GM10266 (cell line): ENCODE results near the gene SPTSSB.

Experiments used
- DNase-seq: peaks from one replicate; pipeline ENCODE4 v3.0.0; 2012; ENCODE audit errors: extremely low spot score
- CTCF ChIP-seq: IDR thresholded peaks from 2 replicates; pipeline ENCODE4 v1.5.1; 2012; ENCODE audit warnings: mild to moderate bottlenecking, low read depth; ENCODE audit not compliant: control insufficient read depth, insufficient read depth; ENCODE audit errors: missing control alignments

SPTSSB gene

GRCh38 chr3:161342629-161343028 lies 28.7 kb downstream of the SPTSSB start:
- TF ChIP-seq CTCF: no peak
- DNase-seq: no peak

- no peak for DNase-seq
- TF ChIP-seq CTCF: no peak
These were observed 31.5 kb downstream of the SPTSSB start for GRCh38 chr3:161339517-161340500.

GRCh38 chr3:161337311-161337710 lies 34.0 kb downstream of the SPTSSB start:
- no peak for TF ChIP-seq CTCF

GRCh38 chr3:161336661-161337060 lies 34.7 kb downstream of the SPTSSB start:
- no peak for TF ChIP-seq CTCF
- no peak for DNase-seq

More at GRCh38 chr3:161337311-161337710, 34.0 kb downstream of the SPTSSB start:
- no peak for DNase-seq

GRCh38 chr3:161333696-161334095 lies 37.6 kb downstream of the SPTSSB start:
- TF ChIP-seq CTCF: no peak
- no peak for DNase-seq

- DNase-seq: no peak
- TF ChIP-seq CTCF: no peak
These were observed 38.5 kb downstream of the SPTSSB start for GRCh38 chr3:161332792-161333191.

- TF ChIP-seq CTCF: no peak
- no peak for DNase-seq
These were observed 46.3 kb downstream of the SPTSSB start for GRCh38 chr3:161325059-161325458.
